Stimulated activated CD8-positive, alpha-beta memory T cell treated with anti-CD3 and anti-CD28 coated beads, Interleukin-12 subunit alpha, Interleukin-12 subunit beta, amount 100 ng/mL, for 24 hours (primary cell): Measurements from ENCODE around the gene C18orf32.
"Not testable (repeated sequence)": the region's sequence is repeated elsewhere in the genome, so short reads cannot be mapped to it uniquely, and the experiment has no call there.

ENCODE experiments used
- DNase-seq: peaks from one replicate; pipeline ENCODE4 v3.0.0-alpha.2; 2020; ENCODE audit errors: extremely low read depth

The C18orf32 gene

DNA sequence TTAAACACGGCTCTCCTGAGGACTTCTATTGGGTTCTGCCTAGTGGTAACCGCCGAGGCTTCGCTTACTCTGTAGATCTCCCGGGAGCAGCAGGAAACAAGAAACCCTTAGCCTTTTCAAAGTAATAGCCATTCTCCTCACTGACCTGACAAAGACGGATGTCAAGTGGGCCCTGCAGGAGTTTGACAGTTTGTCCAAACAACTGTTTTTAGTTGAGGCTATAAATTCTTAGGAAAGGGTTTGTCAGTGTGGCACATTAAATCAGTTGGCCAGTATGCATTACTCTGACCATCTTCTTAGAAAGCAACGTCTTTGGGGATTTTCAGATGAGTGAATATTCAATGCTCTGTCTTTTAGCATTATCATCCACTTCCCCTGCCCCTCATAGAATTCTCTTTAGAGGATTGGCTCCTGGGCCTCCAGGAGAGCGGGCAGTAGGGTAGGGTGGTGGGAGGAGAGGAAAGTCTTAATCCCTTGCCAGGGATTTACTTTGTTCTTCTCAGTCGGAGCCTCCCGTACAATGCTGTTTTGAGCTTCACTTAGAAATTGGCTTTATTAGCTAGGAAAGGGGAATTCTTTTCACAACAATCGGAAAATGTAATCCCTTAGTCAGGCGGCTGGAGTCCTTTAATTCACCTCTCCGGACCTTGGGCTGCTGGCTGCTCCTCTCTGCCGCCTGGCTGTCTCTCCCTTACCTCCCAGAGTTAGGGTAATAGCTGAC is 13.3 kb upstream of the C18orf32 start:
- DNase-seq: no peak

DNA sequence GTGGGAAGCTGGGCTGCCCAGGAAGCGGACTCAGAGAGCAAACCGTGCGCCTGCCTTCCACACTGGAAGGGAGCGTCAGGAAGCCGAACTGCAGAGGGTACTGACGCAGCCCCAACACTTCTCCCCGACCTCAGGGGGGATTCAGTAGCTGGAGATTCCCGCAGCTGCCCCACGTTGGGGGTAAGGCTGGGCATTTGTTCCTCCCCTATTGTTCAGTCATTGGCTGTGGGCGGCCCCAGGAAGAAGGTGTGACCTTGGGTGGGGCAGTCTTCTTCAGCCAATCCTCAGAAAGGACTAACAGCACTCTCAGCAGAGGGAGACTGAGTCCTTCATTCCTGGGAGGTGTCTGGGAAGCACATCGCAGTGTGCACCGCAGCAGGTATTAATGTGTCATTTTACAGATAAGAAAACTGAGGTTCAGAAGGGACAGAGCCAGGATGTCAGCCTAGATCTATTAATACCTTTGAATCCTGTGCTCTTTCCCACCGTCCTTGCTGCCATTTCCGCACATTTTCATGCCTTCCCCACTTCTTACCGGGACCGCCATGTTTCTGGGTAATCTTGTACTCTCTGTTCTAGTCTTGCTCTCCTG is 12.1 kb upstream of the C18orf32 start:
- no peak for DNase-seq

DNA sequence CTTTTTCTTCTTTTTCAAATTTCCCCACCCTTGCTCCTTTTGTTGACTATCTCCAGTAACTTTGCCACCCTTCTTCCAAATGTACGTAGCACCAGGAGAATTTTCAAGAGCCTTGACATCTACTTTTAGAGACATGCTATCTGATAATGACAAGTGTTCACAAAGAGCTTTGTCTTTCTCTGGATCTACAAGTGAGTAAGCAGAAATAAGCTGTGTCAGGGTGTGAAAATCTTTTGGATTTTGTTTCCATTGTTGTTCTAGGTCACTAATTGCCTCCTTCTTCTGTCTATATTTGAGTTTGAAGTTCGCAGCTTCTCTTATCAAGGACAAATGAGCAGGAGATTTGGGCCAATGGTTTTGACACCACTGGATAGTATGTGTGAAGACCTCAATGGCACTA is 8.4 kb upstream of the C18orf32 start:
- DNase-seq: no peak

DNA sequence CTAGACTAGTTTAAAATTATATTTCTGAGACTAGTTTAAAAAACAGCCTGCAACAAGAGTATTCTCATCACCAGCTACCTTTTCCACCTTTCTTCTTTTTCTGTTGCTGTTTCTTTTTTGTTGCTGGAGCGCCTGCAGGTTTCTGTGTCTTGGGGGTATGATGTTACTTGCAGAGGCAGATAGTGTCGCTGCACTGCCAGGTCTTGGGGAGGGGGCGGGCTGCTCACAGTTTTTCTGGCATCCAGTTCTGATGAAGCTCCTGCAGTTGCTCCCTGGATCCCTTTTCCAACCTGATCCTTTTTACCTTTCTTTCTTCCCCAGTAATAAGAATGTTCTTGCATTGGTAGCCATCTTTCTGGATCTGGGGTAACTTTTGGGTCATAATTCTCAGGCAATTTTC is 8.0 kb upstream of the C18orf32 start:
- no peak for DNase-seq

DNA sequence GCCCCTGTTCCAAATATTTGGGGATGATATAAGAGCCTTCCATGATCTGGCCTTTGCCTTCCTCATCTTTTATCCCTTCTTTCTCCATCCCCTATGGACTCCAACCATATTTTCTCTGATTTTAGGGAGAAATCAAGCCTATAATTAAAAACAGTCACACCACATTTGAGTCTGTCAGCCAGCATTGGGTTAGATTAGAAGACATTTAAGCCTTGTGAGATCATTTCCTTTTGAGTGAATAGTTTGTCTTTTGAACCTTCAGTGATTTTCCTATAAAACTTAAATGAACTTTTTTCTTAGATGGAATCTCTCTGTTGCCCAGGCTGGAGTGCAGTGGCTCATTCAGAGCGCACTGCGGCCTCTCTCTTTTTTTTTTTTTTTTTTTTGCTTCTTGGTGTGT is 7.6 kb upstream of the C18orf32 start:
- no peak for DNase-seq

DNA sequence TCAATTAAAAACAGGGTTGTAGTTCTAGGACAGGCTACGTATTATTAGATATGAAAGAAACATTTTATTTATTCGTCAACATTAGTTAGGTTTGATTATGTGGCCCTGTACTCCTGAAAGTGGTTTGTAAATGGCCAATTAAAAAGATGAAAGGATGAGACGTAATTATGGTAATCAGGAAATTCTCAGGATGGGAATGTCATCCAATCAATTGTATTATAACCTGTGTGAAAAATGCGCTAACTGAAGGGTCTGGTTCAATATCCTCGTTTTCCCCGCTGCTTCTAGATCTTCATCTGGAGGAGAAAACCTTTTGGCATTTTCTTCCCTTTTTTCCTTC is 5.6 kb upstream of the C18orf32 start:
- DNase-seq: no peak

DNA sequence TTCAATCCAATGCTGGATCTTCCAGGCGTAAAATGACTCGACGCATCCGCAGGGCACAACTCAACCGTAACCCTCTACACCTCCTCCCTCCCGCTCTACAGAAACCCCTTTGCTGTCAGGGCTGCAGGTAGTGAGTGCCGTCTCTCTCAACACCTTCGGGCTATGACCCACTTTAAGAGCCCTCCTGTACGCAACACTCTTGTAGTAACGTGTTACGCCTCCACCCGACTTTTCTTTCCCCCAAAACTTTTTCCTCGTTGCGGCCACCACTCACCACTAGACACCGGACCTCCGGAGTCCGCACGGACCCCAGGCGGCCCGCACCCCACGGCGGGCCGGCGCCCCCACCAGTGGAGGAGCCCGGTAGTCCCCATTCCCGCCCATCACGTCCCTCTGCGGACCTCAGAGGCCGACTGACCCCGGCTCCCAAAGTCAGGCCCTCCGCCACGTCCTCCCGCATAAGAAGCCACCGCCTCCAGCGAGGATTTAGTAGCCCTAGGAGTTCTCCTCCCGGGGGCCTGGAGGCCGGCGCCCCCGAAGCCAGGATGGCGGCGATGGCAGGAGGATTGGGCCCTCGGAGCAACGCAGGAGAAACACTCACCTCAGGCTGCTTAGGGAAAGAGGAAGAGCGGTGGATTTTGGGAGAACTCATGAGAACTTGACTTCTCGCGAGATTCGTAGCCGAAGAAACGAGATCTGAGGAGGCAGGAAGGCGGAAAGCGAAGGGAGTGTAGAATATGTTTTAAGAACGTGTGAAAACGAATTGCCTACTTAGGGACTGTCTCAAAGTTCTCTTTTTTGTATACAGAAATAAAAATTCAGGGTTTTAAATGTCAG is 5.0 kb upstream of the C18orf32 start, which contains the start of gene RPL17:
RPL17 (minus strand) TSS at position 609 of the 837 bp plus-strand sequence.
- DNase-seq: peak; percentile 51

DNA sequence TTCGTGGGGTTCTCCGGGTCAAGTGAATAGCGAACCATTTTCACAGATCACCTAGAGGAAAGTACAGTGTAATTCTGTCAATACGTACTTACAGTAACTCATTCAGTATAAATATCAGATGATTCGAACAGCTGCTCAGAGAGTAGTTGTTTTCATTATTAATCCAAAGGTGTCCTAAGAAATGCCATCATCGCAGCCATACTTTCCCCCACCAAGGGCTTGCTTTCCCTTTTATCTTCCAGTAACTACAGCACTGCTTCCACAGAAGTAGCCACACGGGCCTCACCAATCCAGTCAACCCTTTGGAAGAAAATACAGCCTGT is 4.5 kb upstream of the C18orf32 start:
- DNase-seq: no peak

DNA sequence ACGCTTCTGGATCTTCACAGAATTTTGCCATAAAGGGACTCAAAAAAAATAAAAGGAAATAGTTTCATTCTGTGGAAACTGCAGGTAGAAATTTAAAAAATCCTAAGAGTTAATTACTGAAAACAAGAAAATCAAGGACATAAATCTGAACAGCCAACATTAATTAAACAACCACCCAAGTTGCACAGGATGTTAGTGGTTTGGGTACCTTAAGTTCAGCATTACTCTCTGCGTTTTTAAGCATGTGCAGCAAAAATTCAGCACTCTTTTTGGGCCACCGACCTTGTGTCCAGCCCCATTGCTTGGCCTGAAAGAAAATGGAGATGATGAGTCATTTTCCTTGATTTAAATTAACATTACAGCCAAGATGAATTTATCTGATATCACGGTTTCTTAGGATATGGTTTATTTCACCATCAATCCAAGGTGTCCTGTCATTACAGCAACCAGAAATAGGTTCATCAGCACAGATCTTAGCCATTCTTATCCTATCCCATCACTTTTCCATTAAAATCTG is 3.3 kb upstream of the C18orf32 start:
- DNase-seq: no peak

DNA sequence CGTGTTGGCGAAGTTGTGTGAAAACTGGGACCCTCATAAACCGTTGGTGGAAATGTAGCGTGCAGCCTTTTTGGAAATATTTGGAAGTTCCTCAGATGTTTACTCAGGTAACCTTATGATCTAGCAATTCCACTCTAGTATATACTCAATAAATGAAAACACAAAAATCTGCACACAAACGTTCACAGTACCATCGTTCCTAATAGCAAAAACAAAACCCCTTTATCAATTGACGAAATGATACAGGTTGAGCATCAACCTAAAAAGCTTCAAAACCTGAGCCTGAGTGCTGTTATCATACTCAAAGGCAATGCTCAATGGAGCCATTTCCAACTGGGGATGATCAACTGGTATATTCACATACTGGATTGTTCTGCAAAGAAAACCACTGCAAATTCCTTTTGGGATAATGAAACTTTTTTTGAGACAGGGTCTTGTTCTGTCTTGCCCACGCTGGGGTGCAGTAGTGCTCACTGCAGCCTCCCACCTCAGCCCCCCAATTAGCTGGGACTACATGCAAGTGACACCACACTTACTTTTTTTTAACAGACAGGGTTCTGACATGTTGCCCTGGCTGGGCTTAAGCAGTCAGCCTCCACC is 777 bp upstream of the C18orf32 start:
- DNase-seq: no peak

DNA sequence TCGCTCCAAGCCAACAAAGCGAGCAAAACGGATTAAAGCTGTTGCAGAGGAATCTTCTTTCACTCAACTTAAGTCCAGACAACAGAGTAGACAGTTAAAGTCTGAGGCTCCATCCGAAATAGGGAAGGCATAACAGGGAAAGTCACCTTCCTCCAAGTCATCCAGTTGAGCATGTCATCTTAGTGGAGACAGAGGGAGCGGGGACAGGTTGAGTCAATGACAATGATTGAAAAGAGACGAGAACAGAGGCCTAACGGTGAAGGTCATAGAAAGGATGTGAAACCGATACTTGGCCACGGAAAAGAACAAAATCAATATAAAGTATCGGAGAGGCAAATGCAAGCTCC is 455 bp downstream of the C18orf32 start:
- DNase-seq: no peak

DNA sequence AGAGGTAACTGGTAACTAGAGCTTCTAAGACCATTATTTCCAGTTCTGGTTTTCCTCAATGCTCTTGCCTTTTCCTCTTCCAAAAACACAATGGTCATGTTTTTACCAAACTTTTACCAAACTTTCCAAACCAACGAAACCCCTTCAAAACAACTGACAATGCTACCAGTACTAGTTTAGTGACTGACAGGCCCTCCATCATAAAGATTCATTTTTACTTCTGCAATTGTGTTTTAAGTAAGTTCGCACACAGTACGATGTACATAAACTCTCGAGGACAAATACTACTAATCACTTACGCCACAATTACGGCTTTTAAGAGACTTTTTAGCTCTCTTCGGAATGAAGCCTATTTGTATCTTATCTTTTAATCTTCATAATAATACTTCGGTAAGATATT is 900 bp downstream of the C18orf32 start:
- no peak for DNase-seq

DNA sequence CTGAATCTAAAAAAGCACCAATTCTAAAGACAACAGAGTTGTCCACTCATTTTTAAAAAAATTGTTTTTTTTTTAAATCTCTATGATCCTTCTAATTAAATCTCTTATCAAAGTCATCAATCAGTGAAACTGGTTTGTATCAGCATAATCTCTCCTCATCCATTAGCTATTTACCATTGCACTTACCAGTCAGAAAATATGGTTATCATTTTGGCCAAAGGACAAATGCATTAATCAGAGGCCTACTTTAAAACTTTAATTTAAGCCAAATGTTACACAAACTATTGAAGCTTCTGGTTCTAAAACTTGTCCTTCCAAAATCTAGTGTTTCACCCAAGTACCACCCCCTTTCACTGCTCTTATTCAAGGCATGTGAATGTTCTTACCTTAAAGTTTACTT is 3.8 kb downstream of the C18orf32 start:
- no peak for DNase-seq

DNA sequence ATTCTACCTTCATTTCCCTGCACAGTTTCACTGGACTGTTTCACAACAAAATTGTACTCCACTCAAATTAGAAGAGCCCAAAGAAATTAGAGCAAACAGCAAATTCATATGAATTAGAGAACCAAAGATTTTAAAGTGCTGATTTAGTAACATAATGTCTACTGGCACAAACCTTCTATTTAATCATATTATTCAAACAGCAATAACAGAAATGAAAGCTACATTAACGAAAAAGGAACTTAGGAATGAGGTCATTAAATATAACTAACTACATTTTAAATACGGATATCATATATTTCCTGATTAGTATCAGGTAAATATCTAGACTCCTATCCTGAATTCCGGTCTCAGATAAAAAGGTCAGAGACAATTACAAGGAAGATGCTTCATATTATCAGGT is 5.1 kb downstream of the C18orf32 start:
- DNase-seq: no peak

DNA sequence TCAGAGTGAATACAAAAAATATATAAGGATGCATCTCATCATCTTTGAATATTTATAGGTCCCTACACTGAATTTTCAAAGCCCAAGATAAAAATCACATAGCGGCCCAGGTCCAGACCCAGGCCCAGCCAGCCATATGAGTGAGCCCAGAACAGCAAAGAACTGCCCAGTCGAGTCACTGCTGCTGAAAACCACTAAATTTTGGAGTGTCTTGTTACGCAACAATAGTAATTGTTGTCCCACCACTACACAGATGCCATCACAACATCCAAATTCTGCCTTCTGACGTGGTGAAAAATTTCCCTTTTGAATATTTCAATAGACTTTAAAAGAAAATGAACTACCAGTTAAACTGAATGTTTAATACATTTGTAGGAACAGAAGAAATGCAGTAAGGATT is 5.7 kb downstream of the C18orf32 start:
- no peak for DNase-seq

DNA sequence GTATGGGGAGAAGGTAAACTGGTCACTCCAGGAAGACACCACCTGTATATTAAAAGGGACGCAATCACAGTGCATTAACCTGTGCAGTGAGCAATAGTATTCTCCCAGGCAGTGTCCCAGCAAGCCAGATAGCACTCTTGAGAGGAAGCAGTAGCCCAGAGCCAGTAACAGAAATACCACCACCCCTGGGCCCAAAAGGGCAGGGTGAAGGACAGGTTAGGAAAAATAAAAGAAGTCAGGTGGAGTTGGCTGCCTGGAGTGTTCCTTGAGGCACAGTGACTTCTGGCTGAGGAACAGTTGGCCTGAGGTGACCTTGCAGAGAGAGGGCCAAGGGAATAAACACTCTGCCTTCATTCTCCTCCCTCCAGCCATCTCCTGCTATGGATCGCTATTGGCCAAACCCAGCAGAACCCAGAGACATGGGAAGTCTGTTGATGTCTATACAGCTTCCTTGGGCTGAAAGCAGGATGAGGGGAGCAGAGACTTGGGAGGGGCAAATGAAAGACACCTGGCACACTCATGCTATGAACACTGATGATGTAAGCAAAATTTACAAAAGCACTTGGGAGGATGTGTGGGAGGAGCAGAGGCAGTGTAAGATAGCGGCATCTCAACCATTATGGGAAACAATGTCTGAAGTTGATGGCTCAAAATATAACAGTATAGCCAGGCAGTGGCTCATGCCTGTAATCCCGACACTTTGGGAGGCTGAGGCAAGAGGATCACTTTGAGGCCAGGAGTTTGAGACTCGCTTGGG is 7.5 kb downstream of the C18orf32 start:
- DNase-seq: no peak

DNA sequence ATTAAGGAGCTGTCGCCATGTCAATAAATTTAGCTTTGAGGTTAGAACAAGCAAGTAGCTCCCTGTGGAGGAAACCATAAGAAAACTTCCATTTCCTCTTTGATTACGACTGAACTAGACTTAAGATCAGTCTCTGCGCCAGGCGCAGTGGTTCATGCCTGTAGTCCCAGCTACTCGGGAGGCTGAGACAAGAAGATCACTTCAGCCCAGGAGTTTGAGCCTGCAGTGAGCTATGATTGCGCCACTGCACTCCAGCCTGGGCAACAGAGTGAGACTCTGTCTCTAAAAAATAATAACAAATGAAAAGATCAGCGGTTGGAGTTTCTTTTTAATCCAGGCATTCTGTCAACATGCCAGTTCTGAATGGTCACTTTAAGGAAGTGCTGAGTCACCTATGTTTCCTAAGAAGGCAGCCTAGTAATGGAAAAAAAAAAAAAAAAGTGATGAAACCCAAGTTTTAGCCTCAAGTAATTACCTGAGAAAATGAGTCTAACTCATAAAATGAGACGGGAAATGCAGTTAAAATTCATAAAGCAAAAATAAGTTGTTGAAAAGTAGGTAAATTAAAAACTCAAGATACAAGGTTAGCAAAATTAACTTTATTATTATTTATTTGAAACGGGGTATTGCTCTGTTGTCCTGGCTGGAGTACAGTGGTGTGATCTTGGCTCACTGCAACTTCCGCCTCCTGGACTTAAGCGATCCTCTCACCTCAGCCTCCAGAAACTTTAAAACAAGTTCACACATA is 10.2 kb downstream of the C18orf32 start:
- DNase-seq: no peak

DNA sequence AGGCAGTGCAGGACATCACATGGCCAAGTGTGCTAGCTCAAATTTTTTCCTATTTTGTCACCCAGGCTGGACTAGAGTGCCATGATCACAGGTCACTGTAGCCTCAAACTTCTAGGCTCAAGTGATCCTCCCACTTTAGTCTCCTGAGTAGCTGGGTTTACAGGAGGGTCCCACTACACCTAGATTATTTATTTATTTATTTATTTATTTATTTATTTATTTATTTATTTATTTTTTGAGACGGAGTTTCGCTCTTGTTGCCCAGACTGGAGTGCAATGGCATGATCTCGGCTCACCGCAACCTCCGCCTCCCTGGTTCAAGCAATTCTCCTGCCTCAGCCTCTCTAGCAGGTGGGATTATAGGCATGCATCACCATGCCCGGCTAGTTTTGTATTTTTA is 12.1 kb downstream of the C18orf32 start:
- not testable (repeated sequence) for DNase-seq

DNA sequence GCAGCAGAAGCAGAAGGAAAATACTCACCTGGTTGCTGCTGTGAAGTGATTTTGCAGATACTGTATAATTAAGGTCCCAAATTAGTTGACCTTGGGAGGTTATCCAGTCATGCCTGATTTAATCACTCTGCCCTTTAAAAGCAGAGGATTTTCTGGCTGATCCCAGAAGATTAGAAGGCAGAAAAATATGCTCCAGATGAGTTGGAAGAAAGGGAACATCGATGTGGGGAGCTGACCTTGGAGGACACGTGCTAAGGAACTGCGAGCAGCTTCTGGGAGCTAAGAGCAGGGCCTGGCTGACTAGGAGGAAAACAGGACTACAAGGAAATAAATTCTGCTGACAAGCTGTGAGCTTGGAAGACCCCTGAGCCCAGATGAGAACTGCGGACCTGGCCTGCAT is 13.3 kb downstream of the C18orf32 start:
- no peak for DNase-seq

DNA sequence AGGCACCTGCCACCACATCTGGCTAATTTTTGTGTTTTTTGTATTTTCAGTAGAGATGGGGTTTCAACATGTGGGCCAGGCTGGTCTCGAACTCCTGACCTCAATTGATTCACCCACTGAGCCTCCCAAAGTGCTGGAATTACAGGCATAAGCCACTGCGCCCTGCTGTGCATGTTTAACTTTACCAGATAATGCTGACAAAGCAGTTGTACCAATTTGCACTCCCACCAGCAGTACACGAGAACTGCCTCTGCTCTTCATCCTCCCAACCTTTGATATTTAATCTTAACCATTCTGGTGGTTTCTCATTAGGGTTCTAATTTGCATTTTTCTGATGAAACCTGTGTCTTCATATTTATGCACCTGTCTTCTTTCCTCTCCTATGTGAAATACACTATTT is 14.6 kb downstream of the C18orf32 start:
- no peak for DNase-seq

DNA sequence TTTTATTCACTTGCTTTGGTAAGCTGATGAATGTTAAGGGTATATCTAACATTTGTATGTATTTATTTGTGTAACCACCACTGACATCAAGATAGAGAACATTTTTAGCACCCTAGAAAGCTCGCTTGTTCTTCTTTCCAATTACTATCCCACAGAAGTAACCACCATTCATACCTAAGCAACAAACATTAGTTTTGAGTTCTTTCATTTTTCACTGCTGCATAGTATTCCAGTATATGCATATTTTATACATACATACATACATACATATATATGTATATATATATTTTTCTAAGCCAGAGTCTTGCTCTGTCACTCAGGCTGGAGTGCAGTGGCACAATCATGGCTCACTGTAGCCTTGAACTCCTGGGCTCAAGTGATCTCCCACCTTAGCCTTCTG is 15.5 kb downstream of the C18orf32 start:
- DNase-seq: no peak
